ENCODE results near the gene DEFB132.

GRCh38 chr20:309841-310644 is 52.5 kb downstream of the DEFB132 start:
- TF ChIP-seq, protein P1, sequence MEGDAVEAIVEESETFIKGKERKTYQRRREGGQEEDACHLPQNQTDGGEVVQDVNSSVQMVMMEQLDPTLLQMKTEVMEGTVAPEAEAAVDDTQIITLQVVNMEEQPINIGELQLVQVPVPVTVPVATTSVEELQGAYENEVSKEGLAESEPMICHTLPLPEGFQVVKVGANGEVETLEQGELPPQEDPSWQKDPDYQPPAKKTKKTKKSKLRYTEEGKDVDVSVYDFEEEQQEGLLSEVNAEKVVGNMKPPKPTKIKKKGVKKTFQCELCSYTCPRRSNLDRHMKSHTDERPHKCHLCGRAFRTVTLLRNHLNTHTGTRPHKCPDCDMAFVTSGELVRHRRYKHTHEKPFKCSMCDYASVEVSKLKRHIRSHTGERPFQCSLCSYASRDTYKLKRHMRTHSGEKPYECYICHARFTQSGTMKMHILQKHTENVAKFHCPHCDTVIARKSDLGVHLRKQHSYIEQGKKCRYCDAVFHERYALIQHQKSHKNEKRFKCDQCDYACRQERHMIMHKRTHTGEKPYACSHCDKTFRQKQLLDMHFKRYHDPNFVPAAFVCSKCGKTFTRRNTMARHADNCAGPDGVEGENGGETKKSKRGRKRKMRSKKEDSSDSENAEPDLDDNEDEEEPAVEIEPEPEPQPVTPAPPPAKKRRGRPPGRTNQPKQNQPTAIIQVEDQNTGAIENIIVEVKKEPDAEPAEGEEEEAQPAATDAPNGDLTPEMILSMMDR (IDR thresholded peaks at IDR 0.05) = peak in 1 of 5 experiments; percentile 11
- TF ChIP-seq POLR2A (IDR thresholded peaks at IDR 0.05) = no peak
- TF ChIP-seq EP300 (IDR thresholded peaks at IDR 0.05) = peak in 1 of 2 donors; percentile 73

Measured in tibial nerve (tissue), 4 donors.